Chondrocyte (in vitro differentiated cells): ENCODE measurements around the gene MAD1L1. TPM values are rescaled to one million over a fixed set of nuclear protein-coding genes. Genes with fewer than 3 reads are reported as not detected.

ENCODE experiments used
- DNase-seq: peaks from one replicate; pipeline ENCODE4 v3.0.0; 2021; ENCODE audit warnings: mixed read lengths, low spot score
- H3K27ac Mint-ChIP-seq: one replicate; pipeline ENCODE4 v1.8.0; 2021; ENCODE audit warnings: mild to moderate bottlenecking, moderate library complexity, mixed read lengths; ENCODE audit not compliant: unreplicated experiment
- H3K27me3 Mint-ChIP-seq: 2 replicates; pipeline ENCODE4 v1.8.0; 2021; ENCODE audit warnings: low read depth, mixed read lengths
- H3K36me3 Mint-ChIP-seq: 2 replicates; pipeline ENCODE4 v1.8.0; 2021; ENCODE audit warnings: low read depth, mixed read lengths
- H3K4me1 Mint-ChIP-seq: 2 replicates; pipeline ENCODE4 v1.8.0; 2021; ENCODE audit warnings: low read depth, mild to moderate bottlenecking, mixed read lengths
- H3K4me3 Mint-ChIP-seq: one replicate; pipeline ENCODE4 v1.8.0; 2021; ENCODE audit warnings: mild to moderate bottlenecking, moderate library complexity, mixed read lengths; ENCODE audit not compliant: unreplicated experiment
- H3K9me3 Mint-ChIP-seq: 2 replicates; pipeline ENCODE4 v1.8.0; 2021; ENCODE audit warnings: low read depth, mixed read lengths
- CTCF ChIP-seq: fragments of 200-600 bp; sonication (generic); IDR thresholded peaks from 2 replicates; pipeline ENCODE4 v1.5.0; 2021; ENCODE audit warnings: antibody characterized with exemption, mild to moderate bottlenecking, moderate library complexity
- total RNA-seq: library from RNA; stranded (reverse); gene quantifications from 3 replicates; pipeline ENCODE4 v1.2.1, GENCODE V29; 2021

The MAD1L1 gene
- total RNA-seq, 1 donor from 2014 or later: 22.7 TPM

DNA sequence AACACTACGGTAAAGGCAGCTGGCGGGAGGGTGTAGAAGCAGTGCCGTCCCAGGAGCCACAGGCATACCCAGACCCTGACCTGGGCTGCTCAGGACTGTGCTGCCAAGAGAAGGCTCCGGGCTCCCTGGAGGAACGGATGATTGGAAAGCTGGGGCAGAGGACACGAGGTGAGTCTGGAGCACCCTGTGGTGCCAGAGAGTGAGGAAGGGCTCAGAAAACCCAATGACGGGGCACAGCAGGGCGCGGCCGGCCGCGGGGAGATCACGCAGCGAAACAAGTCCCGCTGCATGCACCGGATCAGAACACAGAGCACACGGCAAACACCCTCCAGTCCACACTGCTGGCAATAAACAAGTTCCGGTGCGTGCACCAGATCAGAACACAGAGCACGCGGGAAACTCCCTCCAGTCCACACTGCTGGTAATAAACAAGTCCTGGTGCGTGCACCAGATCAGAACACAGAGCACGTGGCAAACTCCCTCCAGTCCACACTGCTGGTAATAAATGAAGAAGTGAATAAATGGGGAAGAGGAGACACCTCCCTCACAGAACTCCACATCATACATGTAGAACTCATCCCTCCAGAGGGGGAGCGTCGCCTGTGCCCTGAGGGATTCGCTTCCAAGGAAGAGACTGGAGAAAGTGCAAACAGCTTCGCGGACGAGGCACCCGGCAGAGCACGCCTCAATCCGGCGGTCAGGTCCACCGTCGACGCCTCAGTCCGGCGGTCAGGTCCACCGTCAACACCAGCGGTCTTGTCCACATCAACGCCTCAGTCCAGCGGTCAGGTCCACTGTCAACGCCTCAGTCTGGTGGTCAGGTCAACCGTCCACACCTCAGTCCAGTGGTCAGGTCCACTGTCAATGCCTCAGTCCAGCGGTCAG lies 265.0 kb downstream of the MAD1L1 start:
- H3K9me3 Mint-ChIP-seq: peaks cover 2% of the 10 kb centered on the region

GRCh38 chr7:1966631-1967200 lies 266.0 kb downstream of the MAD1L1 start:
- Mint-ChIP-seq H3K9me3 (peaks cover 8% of the 10 kb centered on the region), H3K4me3 (no peak overlapping the region), H3K4me1 (peaks cover 8% of the 10 kb centered on the region), H3K27ac (peak overlapping the region; percentile 20), H3K27me3 (no peaks in the 10 kb centered on the region), H3K36me3 (peaks cover 21% of the 10 kb centered on the region)
- DNase-seq: peak; percentile 66
- TF ChIP-seq CTCF: no peak

More for the DNA sequence above, 265.0 kb downstream of the MAD1L1 start:
- Mint-ChIP-seq H3K36me3 (peaks cover 21% of the 10 kb centered on the region), H3K27ac (no peak overlapping the region), H3K27me3 (no peaks in the 10 kb centered on the region), H3K4me3 (no peak overlapping the region), H3K4me1 (no peaks in the 10 kb centered on the region)
- TF ChIP-seq CTCF: no peak
- peak; percentile 81 for DNase-seq

- Mint-ChIP-seq H3K27me3 (no peaks in the 10 kb centered on the region), H3K4me3 (no peak overlapping the region), H3K9me3 (peaks cover 13% of the 10 kb centered on the region), H3K4me1 (peaks cover 11% of the 10 kb centered on the region), H3K27ac (no peak overlapping the region), H3K36me3 (peaks cover 22% of the 10 kb centered on the region)
- no peak for TF ChIP-seq CTCF
- DNase-seq: no peak
These were observed 267.0 kb downstream of the MAD1L1 start for GRCh38 chr7:1965579-1966294.

DNA sequence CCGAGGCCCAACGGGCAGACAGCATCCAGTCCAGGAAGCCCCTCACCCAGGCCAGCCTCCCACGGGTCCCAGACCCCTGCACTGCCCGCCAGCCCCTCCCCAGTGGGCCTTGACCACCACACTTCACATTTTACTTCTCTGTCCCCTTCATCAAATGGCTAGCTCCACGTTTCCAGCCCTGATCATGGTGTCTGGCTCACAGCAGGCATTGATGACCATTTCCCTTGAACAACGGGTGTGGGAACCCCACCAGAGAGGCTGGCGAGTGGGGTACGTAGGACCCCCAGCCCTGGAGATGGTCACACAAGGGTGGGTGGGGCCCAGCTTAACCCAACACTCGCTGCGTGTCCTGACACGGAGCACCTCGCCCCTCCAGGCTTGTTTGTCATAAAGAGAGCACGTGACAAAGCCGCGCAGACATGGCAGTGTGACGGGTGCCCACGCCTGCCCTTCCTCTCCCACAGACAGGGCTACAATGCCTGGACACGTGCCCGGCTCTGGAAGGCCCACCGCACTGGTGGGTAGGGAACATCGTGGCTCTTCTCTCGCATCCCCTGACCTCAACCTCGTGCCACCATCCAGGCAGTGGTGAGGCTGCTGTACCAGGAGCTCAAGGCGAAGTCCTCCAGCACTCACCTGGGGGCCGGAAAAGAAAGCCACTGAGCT lies 267.7 kb downstream of the MAD1L1 start:
- Mint-ChIP-seq H3K27ac (no peak overlapping the region), H3K27me3 (no peaks in the 10 kb centered on the region), H3K4me1 (peaks cover 11% of the 10 kb centered on the region), H3K9me3 (peaks cover 13% of the 10 kb centered on the region), H3K4me3 (no peak overlapping the region), H3K36me3 (peaks cover 22% of the 10 kb centered on the region)
- DNase-seq: peak; percentile 82
- TF ChIP-seq CTCF: no peak
